Trophoblast cell (in vitro differentiated cells and primary cell): ENCODE measurements around the gene ARF5.

ENCODE experiments used
- DNase-seq, 2 donors: peaks; one replicate each; pipeline ENCODE4 v3.0.0-alpha.2; 2016
- H2AFZ ChIP-seq: 2 replicates; pipeline ENCODE4 v1.6.1; 2013; ENCODE audit warnings: low read length, moderate library complexity, mild to moderate bottlenecking; ENCODE audit not compliant: insufficient read depth, poor library complexity
- H2AK5ac ChIP-seq: 2 replicates; pipeline ENCODE4 v1.6.1; 2013; ENCODE audit warnings: mild to moderate bottlenecking, low read length
- H2BK120ac ChIP-seq: 2 replicates; pipeline ENCODE4 v1.6.1; 2013; ENCODE audit warnings: low read length, mild to moderate bottlenecking, moderate library complexity; ENCODE audit not compliant: insufficient read depth, poor library complexity
- H2BK12ac ChIP-seq: 2 replicates; pipeline ENCODE4 v1.6.1; 2013; ENCODE audit warnings: mild to moderate bottlenecking, low read length, moderate library complexity
- H2BK5ac ChIP-seq: 2 replicates; pipeline ENCODE4 v1.6.1; 2013; ENCODE audit warnings: low read length, low read depth, moderate library complexity, mild to moderate bottlenecking; ENCODE audit not compliant: poor library complexity
- H3K14ac ChIP-seq: 2 replicates; pipeline ENCODE4 v1.6.1; 2013; ENCODE audit warnings: mild to moderate bottlenecking, low read length
- H3K18ac ChIP-seq: 2 replicates; pipeline ENCODE4 v1.6.1; 2013; ENCODE audit warnings: mild to moderate bottlenecking, low read length
- H3K23ac ChIP-seq: 2 replicates; pipeline ENCODE4 v1.6.1; 2013; ENCODE audit warnings: low read length
- H3K27ac ChIP-seq: 2 replicates; pipeline ENCODE4 v1.5.1; 2013; ENCODE audit warnings: low read depth, mild to moderate bottlenecking, inconsistent platforms, low read length, moderate library complexity
- H3K27me3 ChIP-seq: 2 replicates; pipeline ENCODE4 v1.6.1; 2013; ENCODE audit warnings: inconsistent platforms, mild to moderate bottlenecking, low read length, moderate library complexity; ENCODE audit not compliant: insufficient read depth
- H3K36me3 ChIP-seq, 2 experiments: 1 replicate in 1 of 2; 2 replicates in 1 of 2; pipeline ENCODE4 v1.6.1; 2013; ENCODE audit warnings: low read length in 2 of 2, mild to moderate bottlenecking in 2 of 2, moderate library complexity in 1 of 2; ENCODE audit not compliant: insufficient read depth in 2 of 2, control insufficient read depth in 1 of 2
- H3K4ac ChIP-seq: 2 replicates; pipeline ENCODE4 v1.6.1; 2013; ENCODE audit warnings: low read depth, mild to moderate bottlenecking, low read length, moderate library complexity
- H3K4me1 ChIP-seq, 2 experiments: 1 replicate in 1 of 2; 2 replicates in 1 of 2; pipeline ENCODE4 v1.6.1; 2013; ENCODE audit warnings: low read length in 2 of 2, mild to moderate bottlenecking in 2 of 2, moderate library complexity in 1 of 2; ENCODE audit not compliant: insufficient read depth in 2 of 2, control insufficient read depth in 1 of 2
- H3K4me2 ChIP-seq: 2 replicates; pipeline ENCODE4 v1.6.1; 2013; ENCODE audit warnings: inconsistent platforms, mild to moderate bottlenecking, low read length, moderate library complexity
- H3K4me3 ChIP-seq: 2 replicates; pipeline ENCODE4 v1.5.1; 2013; ENCODE audit warnings: mild to moderate bottlenecking, low read depth, low read length, inconsistent platforms
- H3K79me1 ChIP-seq: one replicate; pipeline ENCODE4 v1.6.1; 2013; ENCODE audit warnings: low read length
- H3K79me2 ChIP-seq: 2 replicates; pipeline ENCODE4 v1.6.1; 2013; ENCODE audit warnings: low read length, mild to moderate bottlenecking; ENCODE audit not compliant: control insufficient read depth, insufficient read depth, poor library complexity
- H3K9ac ChIP-seq: 2 replicates; pipeline ENCODE4 v1.6.1; 2013; ENCODE audit warnings: mild to moderate bottlenecking, low read length
- H3K9me3 ChIP-seq: 2 replicates; pipeline ENCODE4 v1.6.1; 2013; ENCODE audit warnings: low read depth, mild to moderate bottlenecking, control low read depth, inconsistent platforms, low read length; ENCODE audit not compliant: insufficient read depth
- H4K12ac ChIP-seq: 2 replicates; pipeline ENCODE4 v1.6.1; 2013; ENCODE audit warnings: low read depth, mild to moderate bottlenecking, low read length, moderate library complexity
- H4K8ac ChIP-seq: 2 replicates; pipeline ENCODE4 v1.6.1; 2013; ENCODE audit warnings: low read depth, mild to moderate bottlenecking, low read length, moderate library complexity
- H4K91ac ChIP-seq: one replicate; pipeline ENCODE4 v1.6.1; 2013; ENCODE audit warnings: low read depth, mild to moderate bottlenecking, low read length, moderate library complexity
- WGBS: extraction: QIAGEN DNeasy Blood & Tissue Kit; methylation state at CpG from one replicate; pipeline ENCODE4 v1.1.7; 2013; ENCODE audit warnings: missing lambda C conversion rate; ENCODE audit not compliant: insufficient read length, insufficient coverage; ENCODE audit errors: extremely low coverage; 5-methylcytosine and 5-hydroxymethylcytosine counted together

Gene ARF5

GRCh38 chr7:127546313-127546712 is 41.9 kb upstream of the ARF5 start:
- no CpG with 5 or more reads among the region's 1 CpG for WGBS
- no peaks in the 10 kb centered on the region for H3K79me1 ChIP-seq

GRCh38 chr7:127550247-127550646 is 38.0 kb upstream of the ARF5 start:
- no peak overlapping the region for H4K91ac ChIP-seq
- H2BK120ac ChIP-seq, result no peak overlapping the region
- H3K4ac ChIP-seq, result no peak overlapping the region
- WGBS, result no CpG with 5 or more reads among the region's 1 CpG
- H3K4me1 ChIP-seq, result no peaks in the 10 kb centered on the region
- no peaks in the 10 kb centered on the region for H3K27me3 ChIP-seq
- H2AFZ ChIP-seq, result no peak overlapping the region
- H2BK12ac ChIP-seq, result no peak overlapping the region
- H3K27ac ChIP-seq, result no peak overlapping the region
- no peak overlapping the region for H3K23ac ChIP-seq
- H3K14ac ChIP-seq, result no peak overlapping the region
- H3K9me3 ChIP-seq, result peaks cover 7% of the 10 kb centered on the region
- no peak overlapping the region for H3K4me2 ChIP-seq
- H3K18ac ChIP-seq, result no peak overlapping the region
- no peak overlapping the region for H2BK5ac ChIP-seq
- no peak overlapping the region for H3K9ac ChIP-seq
- no peaks in the 10 kb centered on the region for H3K79me1 ChIP-seq
- peak in 1 of 2 donors; percentile 30 for DNase-seq
- H2AK5ac ChIP-seq, result no peak overlapping the region
- H3K4me3 ChIP-seq, result no peak overlapping the region
- no peaks in the 10 kb centered on the region for H3K79me2 ChIP-seq
- no peak overlapping the region for H4K8ac ChIP-seq
- H3K36me3 ChIP-seq, result no peaks in the 10 kb centered on the region
- no peak overlapping the region for H4K12ac ChIP-seq

More at GRCh38 chr7:127546313-127546712, 41.9 kb upstream of the ARF5 start:
- Histone ChIP-seq H4K8ac (no peak overlapping the region), H3K14ac (no peak overlapping the region), H3K9me3 (peaks cover 10% of the 10 kb centered on the region), H3K27ac (no peak overlapping the region), H3K4me1 (no peaks in the 10 kb centered on the region), H4K91ac (no peak overlapping the region), H3K36me3 (no peaks in the 10 kb centered on the region), H3K4ac (no peak overlapping the region), H3K23ac (no peak overlapping the region), H3K18ac (no peak overlapping the region), H2AFZ (no peak overlapping the region), H2BK12ac (no peak overlapping the region), H3K4me2 (no peak overlapping the region), H3K27me3 (no peaks in the 10 kb centered on the region), H2BK5ac (no peak overlapping the region), H4K12ac (no peak overlapping the region), H3K79me2 (no peaks in the 10 kb centered on the region), H2AK5ac (no peak overlapping the region), H3K4me3 (no peak overlapping the region), H3K9ac (no peak overlapping the region), H2BK120ac (no peak overlapping the region)
- no peak for DNase-seq

- Histone ChIP-seq H4K8ac (no peak overlapping the region), H3K9me3 (no peaks in the 10 kb centered on the region), H3K18ac (no peak overlapping the region), H2AK5ac (no peak overlapping the region), H3K36me3 (no peaks in the 10 kb centered on the region), H4K91ac (no peak overlapping the region), H2BK12ac (no peak overlapping the region), H3K23ac (no peak overlapping the region), H3K4me2 (no peak overlapping the region), H3K14ac (no peak overlapping the region), H3K9ac (no peak overlapping the region), H3K4me3 (no peak overlapping the region), H3K4me1 (no peaks in the 10 kb centered on the region), H2BK5ac (no peak overlapping the region), H2AFZ (no peak overlapping the region), H2BK120ac (no peak overlapping the region), H3K79me2 (no peaks in the 10 kb centered on the region), H3K4ac (no peak overlapping the region), H3K27ac (no peak overlapping the region), H3K79me1 (no peaks in the 10 kb centered on the region), H4K12ac (no peak overlapping the region), H3K27me3 (no peaks in the 10 kb centered on the region)
- peak; percentile 73 to 83 for DNase-seq
- no CpG with 5 or more reads among the region's 4 CpGs for WGBS
Observed at GRCh38 chr7:127551941-127552340, 36.3 kb upstream of the ARF5 start.

- no CpG with 5 or more reads among the region's 2 CpGs for WGBS
Observed at GRCh38 chr7:127556404-127556803, 31.8 kb upstream of the ARF5 start.

More at GRCh38 chr7:127556404-127556803, 31.8 kb upstream of the ARF5 start:
- H3K9ac ChIP-seq, result no peak overlapping the region
- H3K23ac ChIP-seq, result no peak overlapping the region
- H2BK5ac ChIP-seq, result no peak overlapping the region
- H3K4me2 ChIP-seq, result no peak overlapping the region
- H3K14ac ChIP-seq, result no peak overlapping the region
- H4K8ac ChIP-seq, result no peak overlapping the region
- H3K4ac ChIP-seq, result no peak overlapping the region
- H2BK120ac ChIP-seq, result no peak overlapping the region
- H3K18ac ChIP-seq, result no peak overlapping the region
- DNase-seq, result no peak
- H3K79me2 ChIP-seq, result no peaks in the 10 kb centered on the region
- H2AK5ac ChIP-seq, result no peak overlapping the region
- no peaks in the 10 kb centered on the region for H3K4me1 ChIP-seq
- H3K36me3 ChIP-seq, result no peaks in the 10 kb centered on the region
- no peaks in the 10 kb centered on the region for H3K79me1 ChIP-seq
- H3K9me3 ChIP-seq, result no peaks in the 10 kb centered on the region
- H3K27me3 ChIP-seq, result no peaks in the 10 kb centered on the region
- no peak overlapping the region for H2BK12ac ChIP-seq
- H4K12ac ChIP-seq, result no peak overlapping the region
- H2AFZ ChIP-seq, result no peak overlapping the region
- no peak overlapping the region for H4K91ac ChIP-seq
- H3K27ac ChIP-seq, result no peak overlapping the region
- H3K4me3 ChIP-seq, result no peak overlapping the region
